ENCODE data around the gene GAREM1. TPM values are rescaled to one million over a fixed set of nuclear protein-coding genes. Genes with fewer than 3 reads are reported as not detected.

The GAREM1 gene
- total RNA-seq, result 15.2 TPM

DNA sequence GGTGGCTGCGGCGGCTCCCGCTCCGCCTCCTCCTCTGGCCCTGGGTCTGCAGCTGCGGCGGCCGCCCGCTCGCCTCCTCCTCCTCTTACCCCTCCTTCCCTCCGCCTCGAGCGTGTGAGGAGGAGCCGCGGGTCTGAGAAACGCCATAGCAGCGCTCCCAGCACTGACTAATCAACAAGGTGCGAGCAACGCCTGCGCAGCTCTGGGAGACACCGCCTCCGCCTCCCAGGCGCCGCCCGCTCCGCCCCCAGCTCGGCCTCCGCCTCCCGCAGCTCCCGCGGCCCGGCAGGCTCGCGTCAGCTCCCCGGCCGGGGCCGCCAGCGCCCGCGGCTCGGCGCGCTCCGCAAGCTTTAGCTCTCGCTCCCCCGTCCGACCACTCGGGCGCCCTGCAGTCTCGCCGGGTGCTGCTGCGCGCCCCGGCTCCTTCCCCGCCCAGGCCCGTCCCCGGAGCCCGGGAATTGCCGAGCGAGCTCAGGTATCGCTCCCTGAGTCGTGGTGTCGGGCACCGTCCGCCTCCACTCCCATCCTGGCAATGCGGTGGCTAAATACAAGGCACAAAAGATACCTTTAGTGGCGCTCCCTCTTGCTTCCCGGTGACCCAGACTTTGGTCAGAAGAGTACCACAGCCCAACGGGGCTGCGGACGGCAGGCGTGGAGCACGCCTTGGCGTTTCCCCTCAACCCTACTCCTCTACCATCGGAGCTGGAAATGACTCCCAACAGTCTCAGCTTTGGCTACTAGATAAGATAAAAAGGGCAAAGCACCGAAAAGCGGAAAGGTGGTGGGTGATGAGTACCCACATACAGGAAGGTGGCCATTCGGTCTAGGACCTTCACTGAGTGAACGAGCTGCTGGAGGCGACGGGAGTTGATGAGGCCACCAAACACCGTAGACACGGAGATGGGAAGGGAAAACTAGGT is at the start of gene GAREM1:
TSS of gene GAREM1 (minus strand) at position 169 of the 920 bp plus-strand sequence. CDS start 454 bp downstream, outside the sequence.

Small RNA genes lying within 50 kb of the gene (small RNA-seq; reads per million reads assigned to genes)
- gene RF00019, result not detected
